ENCODE measurements around the gene ADAMTSL3. TPM values are rescaled to one million over a fixed set of nuclear protein-coding genes. Genes with fewer than 3 reads are reported as not detected.
A peak's percentile ranks its signal among the peaks of the same experiment; 100 is the strongest.

The ADAMTSL3 gene
- total and polyA plus RNA-seq, 2 of the 8 experiments (the other 6 are each of a cell fraction or from before 2014, with no cell fraction given) = 0.35 to 1.4 TPM

- no peak for TF ChIP-seq EGR1 (IDR thresholded peaks at IDR 0.05; ENCODE audit: borderline replicate concordance, low read depth, low read length)
- peak; percentile 8 to 35; a peak in 2 of 4 replicates for TF ChIP-seq RAD21 (IDR thresholded peaks at IDR 0.05 in 1 of 2, conservative IDR thresholded peaks at IDR 0.05 in 1 of 2; ENCODE audit: low read depth in 2 of 2, low read length in 2 of 2)
- no peak for TF ChIP-seq TCF12 (IDR thresholded peaks at IDR 0.05; ENCODE audit: low read depth, low read length)
- TF ChIP-seq RXRA (IDR thresholded peaks at IDR 0.05; ENCODE audit: insufficient read depth, low read depth, low read length) = no peak
- TF ChIP-seq CHD2 (IDR thresholded peaks at IDR 0.05; ENCODE audit: low read length) = no peak
- 0 out of 2 replicates have a peak, but pooled peaks have one; percentile 44 for TF ChIP-seq RBBP5 (IDR thresholded peaks at IDR 0.05; ENCODE audit: borderline replicate concordance, low read depth, low read length)
- TF ChIP-seq E2F6 (IDR thresholded peaks at IDR 0.05) = peak; percentile 85
- TF ChIP-seq, protein P1, sequence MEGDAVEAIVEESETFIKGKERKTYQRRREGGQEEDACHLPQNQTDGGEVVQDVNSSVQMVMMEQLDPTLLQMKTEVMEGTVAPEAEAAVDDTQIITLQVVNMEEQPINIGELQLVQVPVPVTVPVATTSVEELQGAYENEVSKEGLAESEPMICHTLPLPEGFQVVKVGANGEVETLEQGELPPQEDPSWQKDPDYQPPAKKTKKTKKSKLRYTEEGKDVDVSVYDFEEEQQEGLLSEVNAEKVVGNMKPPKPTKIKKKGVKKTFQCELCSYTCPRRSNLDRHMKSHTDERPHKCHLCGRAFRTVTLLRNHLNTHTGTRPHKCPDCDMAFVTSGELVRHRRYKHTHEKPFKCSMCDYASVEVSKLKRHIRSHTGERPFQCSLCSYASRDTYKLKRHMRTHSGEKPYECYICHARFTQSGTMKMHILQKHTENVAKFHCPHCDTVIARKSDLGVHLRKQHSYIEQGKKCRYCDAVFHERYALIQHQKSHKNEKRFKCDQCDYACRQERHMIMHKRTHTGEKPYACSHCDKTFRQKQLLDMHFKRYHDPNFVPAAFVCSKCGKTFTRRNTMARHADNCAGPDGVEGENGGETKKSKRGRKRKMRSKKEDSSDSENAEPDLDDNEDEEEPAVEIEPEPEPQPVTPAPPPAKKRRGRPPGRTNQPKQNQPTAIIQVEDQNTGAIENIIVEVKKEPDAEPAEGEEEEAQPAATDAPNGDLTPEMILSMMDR (IDR thresholded peaks at IDR 0.05; ENCODE audit: control extremely low read depth in 1 of 3, insufficient read depth in 1 of 3, low read depth in 1 of 3, low read length in 3 of 3) = peak; percentile 11 to 16 (median 12); a peak in 3 of 4 replicates
- peak; percentile 54 for TF ChIP-seq PHF8 (conservative IDR thresholded peaks at IDR 0.05; ENCODE audit: low read depth, low read length)
- peak; percentile 63 for TF ChIP-seq TAF1 (IDR thresholded peaks at IDR 0.05; ENCODE audit: low read depth, low read length)
- TF ChIP-seq TBP (IDR thresholded peaks at IDR 0.05; ENCODE audit: low read depth, low read length) = peak; percentile 27; the same call in 1 of the 2 replicates
- TF ChIP-seq POLR2AphosphoS5 (IDR thresholded peaks at IDR 0.05; ENCODE audit: low read depth, low read length) = no peak; the same call in 1 of the 2 replicates
- TF ChIP-seq SRF (IDR thresholded peaks at IDR 0.05; ENCODE audit: low read depth, low read length) = peak; percentile 22; the same call in 1 of the 2 replicates
- TF ChIP-seq MAX (IDR thresholded peaks at IDR 0.05) = peak; percentile 80
- TF ChIP-seq TAF7 (optimal IDR thresholded peaks at IDR 0.05; ENCODE audit: borderline replicate concordance, low read depth, low read length) = no peak
- TF ChIP-seq NRF1 (IDR thresholded peaks at IDR 0.05; ENCODE audit: low read depth, low read length) = no peak
- no peak for TF ChIP-seq POLR2A (IDR thresholded peaks at IDR 0.05; ENCODE audit: control extremely low read depth in 1 of 2, low read depth in 2 of 2, low read length in 2 of 2)
- TF ChIP-seq, protein P2, sequence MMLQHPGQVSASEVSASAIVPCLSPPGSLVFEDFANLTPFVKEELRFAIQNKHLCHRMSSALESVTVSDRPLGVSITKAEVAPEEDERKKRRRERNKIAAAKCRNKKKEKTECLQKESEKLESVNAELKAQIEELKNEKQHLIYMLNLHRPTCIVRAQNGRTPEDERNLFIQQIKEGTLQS (IDR thresholded peaks at IDR 0.05; ENCODE audit: insufficient read depth, low read depth, low read length) = no peak
- no peak for TF ChIP-seq CBX5 (IDR thresholded peaks at IDR 0.05; ENCODE audit: low read depth, low read length)
- no peak for TF ChIP-seq SP4 (IDR thresholded peaks at IDR 0.05; ENCODE audit: low read length)
- no peak for TF ChIP-seq CHD1 (IDR thresholded peaks at IDR 0.05; ENCODE audit: low read depth, low read length)
Observed at GRCh38 chr15:83653639-83654378, at the start of gene ADAMTSL3 (continued).
